IMR-90 (cell line): ENCODE data around the gene PACS1. TPM values are rescaled to one million over a fixed set of nuclear protein-coding genes. Genes with fewer than 3 reads are reported as not detected.

Source experiments
- ATAC-seq: fragments of 200-7000 bp; cut with Tn5 transposase; 2 replicates; pipeline ENCODE4 v1.9.1; 2020; ENCODE audit warnings: low read depth, mild to moderate bottlenecking, moderate library complexity
- BruUV-seq: library from RNA; stranded (reverse); fragments of 400-500 nt; replicated peaks from 2 replicates; lab custom pipeline; 2021; lab: Mats Ljungman, UMichigan
- CTCF ChIA-PET: fragments of 300-600 bp; formaldehyde crosslinking; extraction: SDS; loops from one replicate; lab custom pipeline; 2021; ENCODE audit warnings: antibody characterized with exemption; lab: Yijun Ruan, JAX
- POLR2A ChIA-PET: fragments of 300-600 bp; sonication (Branson Sonifier 250); formaldehyde crosslinking; loops from one replicate; lab custom pipeline; 2022; ENCODE audit warnings: antibody characterized with exemption; ENCODE audit not compliant: unreplicated experiment; lab: Charles Lee
- DNase-seq: peaks from one replicate; pipeline ENCODE4 v3.0.0; 2013
- H2AFZ ChIP-seq: replicated peaks from 2 replicates; pipeline ENCODE3; 2013; ENCODE audit warnings: low read length, mild to moderate bottlenecking; ENCODE audit not compliant: poor library complexity
- H2AK5ac ChIP-seq: 2 replicates; pipeline ENCODE4 v1.6.1; 2013; ENCODE audit warnings: low read depth, low read length, inconsistent platforms
- H2AK9ac ChIP-seq: replicated peaks from 2 replicates; pipeline ENCODE3; 2013; ENCODE audit warnings: mild to moderate bottlenecking, low read depth, low read length, moderate library complexity; ENCODE audit not compliant: poor library complexity
- H2BK120ac ChIP-seq: 2 replicates; pipeline ENCODE4 v1.6.1; 2013; ENCODE audit warnings: low read depth, low read length, inconsistent platforms
- H2BK15ac ChIP-seq: 3 replicates; pipeline ENCODE4 v1.6.1; 2013; ENCODE audit warnings: low read depth, low read length, inconsistent platforms
- H2BK20ac ChIP-seq: 2 replicates; pipeline ENCODE4 v1.6.1; 2013; ENCODE audit warnings: low read depth, mild to moderate bottlenecking, inconsistent platforms, low read length, moderate library complexity
- H2BK5ac ChIP-seq: 2 replicates; pipeline ENCODE4 v1.6.1; 2013; ENCODE audit warnings: mild to moderate bottlenecking, low read depth, low read length, inconsistent platforms; ENCODE audit not compliant: poor library complexity, severe bottlenecking
- H3K14ac ChIP-seq: replicated peaks from 2 replicates; pipeline ENCODE4 v1.6.1; 2013; ENCODE audit warnings: low read depth, low read length, inconsistent platforms
- H3K18ac ChIP-seq: 2 replicates; pipeline ENCODE4 v1.6.1; 2013; ENCODE audit warnings: low read depth, low read length, control low read depth
- H3K23ac ChIP-seq: 2 replicates; pipeline ENCODE4 v1.6.1; 2013; ENCODE audit warnings: low read depth, low read length, inconsistent platforms
- H3K27ac ChIP-seq: 2 replicates; pipeline ENCODE4 v1.5.1; 2013; ENCODE audit warnings: mild to moderate bottlenecking, control low read depth, low read length; ENCODE audit not compliant: insufficient read depth
- H3K27me3 ChIP-seq: 2 replicates; pipeline ENCODE4 v1.6.1; 2013; ENCODE audit warnings: low read length; ENCODE audit not compliant: control insufficient read depth, insufficient read depth
- H3K36me3 ChIP-seq: 2 replicates; pipeline ENCODE4 v1.6.1; 2013; ENCODE audit warnings: low read length, mixed read lengths; ENCODE audit not compliant: control insufficient read depth, insufficient read depth
- H3K4ac ChIP-seq: 2 replicates; pipeline ENCODE4 v1.6.1; 2013; ENCODE audit warnings: low read depth, low read length, inconsistent platforms
- H3K4me1 ChIP-seq: 2 replicates; pipeline ENCODE4 v1.6.1; 2013; ENCODE audit warnings: low read length, mixed read lengths; ENCODE audit not compliant: control insufficient read depth, insufficient read depth
- H3K4me2 ChIP-seq: 2 replicates; pipeline ENCODE4 v1.6.1; 2013; ENCODE audit warnings: low read depth, mild to moderate bottlenecking, control low read depth, low read length, moderate library complexity
- H3K4me3 ChIP-seq: 2 replicates; pipeline ENCODE4 v1.5.1; 2013; ENCODE audit warnings: low read depth, mild to moderate bottlenecking, control low read depth, low read length, moderate library complexity; ENCODE audit not compliant: insufficient read depth
- H3K56ac ChIP-seq: 2 replicates; pipeline ENCODE4 v1.6.1; 2013; ENCODE audit warnings: low read length, inconsistent platforms; ENCODE audit not compliant: insufficient read depth; ENCODE audit errors: extremely low read depth
- H3K79me1 ChIP-seq, 2 experiments: 2 replicates each; pipeline ENCODE4 v1.6.1; 2013; ENCODE audit warnings: low read length in 2 of 2, inconsistent platforms in 1 of 2, low read depth in 1 of 2
- H3K9ac ChIP-seq: 2 replicates; pipeline ENCODE4 v1.6.1; 2013; ENCODE audit warnings: low read depth, low read length, control low read depth
- H3K9me1 ChIP-seq: 2 replicates; pipeline ENCODE4 v1.6.1; 2013; ENCODE audit warnings: low read length, inconsistent platforms; ENCODE audit not compliant: insufficient read depth
- H3K9me3 ChIP-seq: 2 replicates; pipeline ENCODE4 v1.6.1; 2013; ENCODE audit warnings: low read length; ENCODE audit not compliant: control insufficient read depth, insufficient read depth
- H4K20me1 ChIP-seq: 2 replicates; pipeline ENCODE4 v1.6.1; 2013; ENCODE audit warnings: low read length, inconsistent platforms; ENCODE audit not compliant: insufficient read depth
- H4K5ac ChIP-seq: 2 replicates; pipeline ENCODE4 v1.6.1; 2013; ENCODE audit warnings: mild to moderate bottlenecking, low read depth, low read length, control low read depth
- H4K8ac ChIP-seq, 2 experiments: 2 replicates each; pipeline ENCODE4 v1.6.1; 2013; ENCODE audit warnings: low read depth in 2 of 2, low read length in 2 of 2, control low read depth in 1 of 2, inconsistent platforms in 1 of 2
- H4K91ac ChIP-seq: 2 replicates; pipeline ENCODE4 v1.6.1; 2013; ENCODE audit warnings: low read depth, low read length, inconsistent platforms; ENCODE audit not compliant: insufficient read depth
- BHLHE40 ChIP-seq: fragments of 150-350 bp; IDR thresholded peaks from 2 replicates; pipeline ENCODE4 v1.6.1; 2016; ENCODE audit warnings: mild to moderate bottlenecking, low read depth, low read length
- CEBPB ChIP-seq: IDR thresholded peaks from 2 replicates; pipeline ENCODE4 v1.6.1; 2012; ENCODE audit warnings: low read depth, low read length, improper control_type of control experiment
- CHD1 ChIP-seq: IDR thresholded peaks from 2 replicates; pipeline ENCODE4 v1.6.1; 2012; ENCODE audit warnings: low read depth, low read length, improper control_type of control experiment
- FOS ChIP-seq: fragments of 150-350 bp; IDR thresholded peaks from 2 replicates; pipeline ENCODE4 v1.6.1; 2016; ENCODE audit warnings: low read depth, low read length
- MAFK ChIP-seq: IDR thresholded peaks from 2 replicates; pipeline ENCODE4 v1.6.1; 2012; ENCODE audit warnings: low read depth, low read length, improper control_type of control experiment
- MAZ ChIP-seq: IDR thresholded peaks from 2 replicates; pipeline ENCODE4 v1.6.1; 2012; ENCODE audit warnings: low read depth, mild to moderate bottlenecking, low read length, improper control_type of control experiment, moderate library complexity, borderline replicate concordance
- MXI1 ChIP-seq: IDR thresholded peaks from 2 replicates; pipeline ENCODE4 v1.6.1; 2012; ENCODE audit warnings: low read depth, mild to moderate bottlenecking, low read length, moderate library complexity, borderline replicate concordance
- NFE2L2 ChIP-seq: fragments of 150-350 bp; IDR thresholded peaks from 2 replicates; pipeline ENCODE4 v1.6.1; 2016; ENCODE audit warnings: low read depth, mild to moderate bottlenecking, low read length
- POLR2A ChIP-seq: IDR thresholded peaks from 2 replicates; pipeline ENCODE4 v1.6.1; 2012; ENCODE audit warnings: mild to moderate bottlenecking, low read depth, low read length
- RAD21 ChIP-seq: IDR thresholded peaks from 2 replicates; pipeline ENCODE4 v1.6.1; 2012; ENCODE audit warnings: low read length, improper control_type of control experiment
- RCOR1 ChIP-seq: IDR thresholded peaks from 2 replicates; pipeline ENCODE4 v1.6.1; 2012; ENCODE audit warnings: mild to moderate bottlenecking, low read length, improper control_type of control experiment; ENCODE audit not compliant: insufficient replicate concordance
- RFX5 ChIP-seq: IDR thresholded peaks from 2 replicates; pipeline ENCODE4 v1.8.0; 2012; ENCODE audit warnings: low read depth, mild to moderate bottlenecking, low read length, moderate library complexity
- SMC3 ChIP-seq: fragments of 150-350 bp; IDR thresholded peaks from 2 replicates; pipeline ENCODE4 v1.6.1; 2016; ENCODE audit warnings: low read depth, mild to moderate bottlenecking, antibody characterized with exemption, low read length, moderate library complexity
- WGBS, 2 experiments: methylation state at CpG; one replicate each; pipeline versions ENCODE4 v1.1.5 to v1.1.7; 2013; ENCODE audit warnings: missing lambda C conversion rate in 2 of 2; ENCODE audit not compliant: insufficient read length in 1 of 2; ENCODE audit errors: extremely low coverage in 2 of 2; 5-methylcytosine and 5-hydroxymethylcytosine counted together
- dilution Hi-C: fragments of 300-500 bp; cut with HindIII; formaldehyde crosslinking; loops from one replicate; pipeline ENCODE4 v1.14.3; 2018; ENCODE audit warnings: low sequenced_read_pairs; ENCODE audit not compliant: unreplicated experiment
- in situ Hi-C: fragments of 300-500 bp; cut with MboI; formaldehyde crosslinking; loops from 3 replicates; pipeline ENCODE4 v1.14.3; 2019; ENCODE audit warnings: low sequenced_read_pairs, inconsistent platforms, mixed read lengths
- intact Hi-C: fragments of 100-400 bp; cut with micrococcal nuclease; formaldehyde crosslinking; loops from 2 replicates; pipeline ENCODE4 v1.10.0; 2022
- polyA plus RNA-seq, 3 experiments: library from polyadenylated mRNA; depleted of rRNA; stranded (reverse); fragments of >200 nt; gene quantifications; 2 replicates each; pipeline ENCODE4 v1.2.3, GENCODE V29; 2012; ENCODE audit warnings: low replicate concordance in 1 of 3
- total RNA-seq: library from RNA; depleted of rRNA; stranded (reverse); fragments of >200 nt; gene quantifications from 2 replicates; pipeline ENCODE4 v1.2.3, GENCODE V29; 2012
- TF ChIP-seq, protein P1 (sequence below): conservative IDR thresholded peaks from 2 replicates; pipeline ENCODE4 v1.5.1; 2012; ENCODE audit warnings: mild to moderate bottlenecking, low read depth, low read length, improper control_type of control experiment
- TF ChIP-seq, protein P2 (sequence below): fragments of 150-350 bp; IDR thresholded peaks from 2 replicates; pipeline ENCODE4 v1.6.1; 2017; ENCODE audit warnings: mild to moderate bottlenecking, antibody characterized with exemption, low read length, low read depth
- TF ChIP-seq, protein P3 (sequence below): fragments of 150-350 bp; IDR thresholded peaks from 2 replicates; pipeline ENCODE4 v1.6.1; 2016; ENCODE audit warnings: low read depth, mild to moderate bottlenecking, low read length, moderate library complexity, borderline replicate concordance

PACS1 gene
- total and polyA plus RNA-seq, 2 of the 4 experiments (the other 2 are of a cell fraction), result 7.3 to 32.0 TPM

DNA sequence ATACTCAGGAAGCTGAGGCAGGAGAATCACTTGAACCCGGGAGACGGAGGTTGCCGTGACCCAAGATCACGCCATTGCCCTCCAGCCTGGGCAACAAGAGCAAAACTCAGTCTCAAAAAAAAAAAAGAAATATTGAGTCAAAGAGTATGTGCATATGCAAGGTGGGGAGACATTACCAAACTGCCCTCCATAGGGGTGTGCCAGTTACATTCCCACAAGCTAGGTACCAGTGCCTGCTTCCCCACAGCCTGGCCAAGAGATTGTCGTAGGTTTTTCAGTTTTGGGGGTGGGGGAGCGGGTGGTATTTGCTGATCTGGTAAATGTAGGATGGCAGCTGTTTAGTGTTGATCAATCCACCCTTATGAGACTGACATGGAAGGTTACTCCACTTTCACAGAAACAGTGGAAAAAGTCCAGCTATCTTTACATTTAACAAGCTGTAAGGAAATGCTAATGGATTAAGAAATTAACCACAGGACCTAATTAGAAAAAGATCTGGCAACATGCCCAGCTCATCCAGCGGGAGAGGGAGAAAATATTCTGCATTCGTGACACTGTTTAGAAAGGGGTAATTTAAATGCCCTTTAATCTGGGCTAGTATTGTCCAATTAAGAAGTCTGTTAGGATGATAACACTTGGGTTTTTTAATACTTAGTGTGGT, 89.4 kb downstream of the PACS1 start:
- ATAC-seq, result no peak
- H2BK20ac ChIP-seq, result no peak overlapping the region
- no peak overlapping the region for H4K8ac ChIP-seq
- no peak overlapping the region for H4K91ac ChIP-seq
- no peak overlapping the region for H2AK5ac ChIP-seq
- H4K20me1 ChIP-seq, result peaks cover 9% of the 10 kb centered on the region; the same call in 1 of the 2 replicates
- no peak overlapping the region for H2BK5ac ChIP-seq
- H3K36me3 ChIP-seq, result no peaks in the 10 kb centered on the region
- H2BK120ac ChIP-seq, result no peak overlapping the region
- H4K5ac ChIP-seq, result no peak overlapping the region
- H3K14ac ChIP-seq, result no peak overlapping the region
- no peaks in the 10 kb centered on the region for H3K27me3 ChIP-seq
- dilution Hi-C loops (no loop called here), in situ Hi-C loops (no loop called here), intact Hi-C loops (no loop called here)
- H3K9me1 ChIP-seq, result 0 out of 2 replicates have a peak, but pooled peaks cover 3% of the 10 kb centered on the region
- H3K27ac ChIP-seq, result no peak overlapping the region
- no peaks in the 10 kb centered on the region for H3K9me3 ChIP-seq
- ChIA-PET CTCF (no interaction called here), POLR2A (interaction anchor here (0.6 kb wide), 1 partner anchor 90 kb away, joined by 3 read pairs; the partner anchor contains the start of gene PACS1)
- H3K4ac ChIP-seq, result no peak overlapping the region
- H2AK9ac ChIP-seq, result no peak overlapping the region
- no peak overlapping the region for H3K56ac ChIP-seq
- H3K4me3 ChIP-seq, result no peak overlapping the region
- H2AFZ ChIP-seq, result no peak overlapping the region
- H3K4me1 ChIP-seq, result no peaks in the 10 kb centered on the region
- no peak for TF ChIP-seq MAFK
- TF ChIP-seq, protein P1, sequence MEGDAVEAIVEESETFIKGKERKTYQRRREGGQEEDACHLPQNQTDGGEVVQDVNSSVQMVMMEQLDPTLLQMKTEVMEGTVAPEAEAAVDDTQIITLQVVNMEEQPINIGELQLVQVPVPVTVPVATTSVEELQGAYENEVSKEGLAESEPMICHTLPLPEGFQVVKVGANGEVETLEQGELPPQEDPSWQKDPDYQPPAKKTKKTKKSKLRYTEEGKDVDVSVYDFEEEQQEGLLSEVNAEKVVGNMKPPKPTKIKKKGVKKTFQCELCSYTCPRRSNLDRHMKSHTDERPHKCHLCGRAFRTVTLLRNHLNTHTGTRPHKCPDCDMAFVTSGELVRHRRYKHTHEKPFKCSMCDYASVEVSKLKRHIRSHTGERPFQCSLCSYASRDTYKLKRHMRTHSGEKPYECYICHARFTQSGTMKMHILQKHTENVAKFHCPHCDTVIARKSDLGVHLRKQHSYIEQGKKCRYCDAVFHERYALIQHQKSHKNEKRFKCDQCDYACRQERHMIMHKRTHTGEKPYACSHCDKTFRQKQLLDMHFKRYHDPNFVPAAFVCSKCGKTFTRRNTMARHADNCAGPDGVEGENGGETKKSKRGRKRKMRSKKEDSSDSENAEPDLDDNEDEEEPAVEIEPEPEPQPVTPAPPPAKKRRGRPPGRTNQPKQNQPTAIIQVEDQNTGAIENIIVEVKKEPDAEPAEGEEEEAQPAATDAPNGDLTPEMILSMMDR, result no peak
- no peak for TF ChIP-seq RFX5
- no peak for TF ChIP-seq CEBPB
- no peak for TF ChIP-seq MAZ
- TF ChIP-seq RCOR1, result no peak
- no peak for TF ChIP-seq BHLHE40
- TF ChIP-seq SMC3, result no peak
- TF ChIP-seq FOS, result no peak
- no peak for TF ChIP-seq MXI1
- no peak for TF ChIP-seq RAD21
- TF ChIP-seq CHD1, result no peak
- no peak for TF ChIP-seq POLR2A
- TF ChIP-seq, protein P2, sequence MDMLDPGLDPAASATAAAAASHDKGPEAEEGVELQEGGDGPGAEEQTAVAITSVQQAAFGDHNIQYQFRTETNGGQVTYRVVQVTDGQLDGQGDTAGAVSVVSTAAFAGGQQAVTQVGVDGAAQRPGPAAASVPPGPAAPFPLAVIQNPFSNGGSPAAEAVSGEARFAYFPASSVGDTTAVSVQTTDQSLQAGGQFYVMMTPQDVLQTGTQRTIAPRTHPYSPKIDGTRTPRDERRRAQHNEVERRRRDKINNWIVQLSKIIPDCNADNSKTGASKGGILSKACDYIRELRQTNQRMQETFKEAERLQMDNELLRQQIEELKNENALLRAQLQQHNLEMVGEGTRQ, result no peak
- TF ChIP-seq, protein P3, sequence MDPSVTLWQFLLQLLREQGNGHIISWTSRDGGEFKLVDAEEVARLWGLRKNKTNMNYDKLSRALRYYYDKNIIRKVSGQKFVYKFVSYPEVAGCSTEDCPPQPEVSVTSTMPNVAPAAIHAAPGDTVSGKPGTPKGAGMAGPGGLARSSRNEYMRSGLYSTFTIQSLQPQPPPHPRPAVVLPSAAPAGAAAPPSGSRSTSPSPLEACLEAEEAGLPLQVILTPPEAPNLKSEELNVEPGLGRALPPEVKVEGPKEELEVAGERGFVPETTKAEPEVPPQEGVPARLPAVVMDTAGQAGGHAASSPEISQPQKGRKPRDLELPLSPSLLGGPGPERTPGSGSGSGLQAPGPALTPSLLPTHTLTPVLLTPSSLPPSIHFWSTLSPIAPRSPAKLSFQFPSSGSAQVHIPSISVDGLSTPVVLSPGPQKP, result no peak
- TF ChIP-seq NFE2L2, result no peak
- DNase-seq, result no peak
- no TSS peak for BruUV-seq
- no peak overlapping the region for H3K18ac ChIP-seq
- WGBS, 2 experiments, result no CpG with 5 or more reads among the region's 8 CpGs
- no peak overlapping the region for H3K9ac ChIP-seq
- no peak overlapping the region for H3K23ac ChIP-seq
- no peak overlapping the region; the same call in 2 of the 3 replicates for H2BK15ac ChIP-seq
- H3K79me1 ChIP-seq, result peaks cover 34 to 46% of the 10 kb centered on the region in 2 experiments
- H3K4me2 ChIP-seq, result no peak overlapping the region
